Measurements from ENCODE around the gene SLC44A1. TPM values are rescaled to one million over a fixed set of nuclear protein-coding genes. Genes with fewer than 3 reads are reported as not detected.

The SLC44A1 gene
- polyA plus RNA-seq, 1 of the 3 experiments (the other 2 are of a cell fraction) = 4.5 TPM

GRCh38 chr9:105357937-105358336 lies 113.5 kb downstream of the SLC44A1 start:
- no peak overlapping the region for H3K4me2 ChIP-seq
- H3K4me1 ChIP-seq (ENCODE audit: control insufficient read depth in 1 of 2, insufficient read depth in 2 of 2, low read depth in 1 of 2, low read length in 1 of 2) = no peaks in the 10 kb centered on the region; a peak in 1 of 4 replicates
- H3K9me2 ChIP-seq = no peaks in the 10 kb centered on the region
- DNase-seq = no peak
- 0 out of 2 replicates have a peak, but pooled peaks cover 2% of the 10 kb centered on the region for H3K9me3 ChIP-seq
- no peaks in the 10 kb centered on the region for H4K20me1 ChIP-seq (ENCODE audit: insufficient read depth)
- H3F3A ChIP-seq (replicated peaks; ENCODE audit: insufficient read depth) = peaks cover 4% of the 10 kb centered on the region
- no peaks in the 10 kb centered on the region for H3K79me2 ChIP-seq (ENCODE audit: insufficient read depth)
- 78% methylated on average over 3 of the region's 3 CpGs for WGBS (ENCODE audit: low lambda C conversion rate)
- H3K9ac ChIP-seq = no peak overlapping the region
- H3K27me3 ChIP-seq (ENCODE audit: insufficient read depth) = no peaks in the 10 kb centered on the region
- ChIA-PET POLR2A (interaction anchor here (0.7 kb wide), 1 partner anchor 13 kb away, joined by 3 read pairs; no protein-coding TSS in a partner anchor), CTCF (no interaction called here)
- peaks cover 12 to 17% of the 10 kb centered on the region in 2 experiments for H3K36me3 ChIP-seq (replicated peaks in 1 of 2; ENCODE audit: control insufficient read depth in 1 of 2, insufficient read depth in 2 of 2, low read length in 1 of 2)
- H3K27ac ChIP-seq (ENCODE audit: low read depth in 2 of 2, low read length in 1 of 2) = no peak overlapping the region
- no peak overlapping the region for H3K4me3 ChIP-seq (ENCODE audit: low read depth in 2 of 2, low read length in 1 of 2)
- TF ChIP-seq CTCF (IDR thresholded peaks at IDR 0.05) = no peak
- TF ChIP-seq MXI1 (IDR thresholded peaks at IDR 0.05; ENCODE audit: low read depth, low read length) = no peak
- no peak for TF ChIP-seq FOXJ3 (CRISPR knock-in tag; IDR thresholded peaks at IDR 0.05)
- TF ChIP-seq FOXM1 (IDR thresholded peaks at IDR 0.05; ENCODE audit: low read depth) = no peak
- no peak for TF ChIP-seq SIN3A (IDR thresholded peaks at IDR 0.05; ENCODE audit: borderline replicate concordance, low read depth, low read length)
- TF ChIP-seq, protein P1, sequence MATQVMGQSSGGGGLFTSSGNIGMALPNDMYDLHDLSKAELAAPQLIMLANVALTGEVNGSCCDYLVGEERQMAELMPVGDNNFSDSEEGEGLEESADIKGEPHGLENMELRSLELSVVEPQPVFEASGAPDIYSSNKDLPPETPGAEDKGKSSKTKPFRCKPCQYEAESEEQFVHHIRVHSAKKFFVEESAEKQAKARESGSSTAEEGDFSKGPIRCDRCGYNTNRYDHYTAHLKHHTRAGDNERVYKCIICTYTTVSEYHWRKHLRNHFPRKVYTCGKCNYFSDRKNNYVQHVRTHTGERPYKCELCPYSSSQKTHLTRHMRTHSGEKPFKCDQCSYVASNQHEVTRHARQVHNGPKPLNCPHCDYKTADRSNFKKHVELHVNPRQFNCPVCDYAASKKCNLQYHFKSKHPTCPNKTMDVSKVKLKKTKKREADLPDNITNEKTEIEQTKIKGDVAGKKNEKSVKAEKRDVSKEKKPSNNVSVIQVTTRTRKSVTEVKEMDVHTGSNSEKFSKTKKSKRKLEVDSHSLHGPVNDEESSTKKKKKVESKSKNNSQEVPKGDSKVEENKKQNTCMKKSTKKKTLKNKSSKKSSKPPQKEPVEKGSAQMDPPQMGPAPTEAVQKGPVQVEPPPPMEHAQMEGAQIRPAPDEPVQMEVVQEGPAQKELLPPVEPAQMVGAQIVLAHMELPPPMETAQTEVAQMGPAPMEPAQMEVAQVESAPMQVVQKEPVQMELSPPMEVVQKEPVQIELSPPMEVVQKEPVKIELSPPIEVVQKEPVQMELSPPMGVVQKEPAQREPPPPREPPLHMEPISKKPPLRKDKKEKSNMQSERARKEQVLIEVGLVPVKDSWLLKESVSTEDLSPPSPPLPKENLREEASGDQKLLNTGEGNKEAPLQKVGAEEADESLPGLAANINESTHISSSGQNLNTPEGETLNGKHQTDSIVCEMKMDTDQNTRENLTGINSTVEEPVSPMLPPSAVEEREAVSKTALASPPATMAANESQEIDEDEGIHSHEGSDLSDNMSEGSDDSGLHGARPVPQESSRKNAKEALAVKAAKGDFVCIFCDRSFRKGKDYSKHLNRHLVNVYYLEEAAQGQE (IDR thresholded peaks at IDR 0.05; ENCODE audit: low read depth, low read length) = no peak
- TF ChIP-seq RAD21 (IDR thresholded peaks at IDR 0.05; ENCODE audit: low read length) = no peak
- TF ChIP-seq MEF2A (IDR thresholded peaks at IDR 0.05; ENCODE audit: borderline replicate concordance, low read depth) = no peak
- TF ChIP-seq POLR2AphosphoS5 (IDR thresholded peaks at IDR 0.05; ENCODE audit: low read depth, low read length) = no peak
- no peak for TF ChIP-seq PBX3 (IDR thresholded peaks at IDR 0.05)
- TF ChIP-seq TEAD4 (IDR thresholded peaks at IDR 0.05; ENCODE audit: borderline replicate concordance, insufficient read depth) = no peak
- no peak for TF ChIP-seq SMC3 (IDR thresholded peaks at IDR 0.05; ENCODE audit: low read depth, low read length)
- no peak for TF ChIP-seq NFIC (IDR thresholded peaks at IDR 0.05; ENCODE audit: borderline replicate concordance)
- TF ChIP-seq JUND (IDR thresholded peaks at IDR 0.05) = no peak
- no peak for TF ChIP-seq RCOR1 (IDR thresholded peaks at IDR 0.05; ENCODE audit: low read length)
- no peak overlapping the region for H2AFZ ChIP-seq (ENCODE audit: low read depth)
